Fibroblast of mammary gland (primary cell): ENCODE data around the gene FSTL4.
A peak's percentile ranks its signal among the peaks of the same experiment; 100 is the strongest.

Experiments
- DNase-seq: peaks from one replicate; pipeline ENCODE4 v3.0.0-alpha.2; 2010; ENCODE audit warnings: low read depth
- H3K4me3 ChIP-seq: 2 replicates; pipeline ENCODE4 v1.5.1; 2011; ENCODE audit warnings: low read depth, mild to moderate bottlenecking, low read length, moderate library complexity; ENCODE audit not compliant: control insufficient read depth
- CTCF ChIP-seq: conservative IDR thresholded peaks from 2 replicates; pipeline ENCODE4 v1.5.1; 2011; ENCODE audit warnings: low read depth, low read length, inconsistent platforms; ENCODE audit not compliant: control insufficient read depth, insufficient read depth

Gene FSTL4

DNA sequence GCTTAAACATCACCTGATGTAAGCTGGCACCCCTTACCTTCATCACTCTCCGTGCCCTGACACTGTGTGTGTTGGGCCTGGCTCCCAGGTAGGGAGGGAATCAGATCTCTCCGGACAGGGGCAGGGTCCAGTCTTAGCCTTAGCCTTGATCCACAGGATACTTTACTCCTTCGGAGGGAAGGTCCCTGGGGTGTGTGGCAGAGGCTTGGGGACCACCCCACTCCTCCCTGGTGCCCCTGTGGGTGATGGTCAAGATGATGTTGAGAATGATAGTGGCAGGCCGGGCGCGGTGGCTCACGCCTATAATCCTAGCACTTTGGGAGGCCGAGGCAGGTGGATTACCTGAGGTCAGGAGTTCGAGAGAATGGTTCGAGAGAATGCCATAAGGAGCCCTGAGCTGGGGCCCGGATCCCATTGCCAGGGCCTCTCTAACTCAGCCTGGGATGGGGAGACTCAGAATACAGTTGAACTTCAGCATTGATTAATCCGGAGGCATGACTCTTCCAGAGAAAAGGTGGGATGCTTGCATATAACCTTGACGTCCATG, 291.0 kb downstream of the FSTL4 start:
- no peak overlapping the region for H3K4me3 ChIP-seq
- no peak for TF ChIP-seq CTCF
- no peak for DNase-seq

- TF ChIP-seq CTCF, result no peak
- H3K4me3 ChIP-seq, result no peak overlapping the region
Measured at GRCh38 chr5:133319905-133320520, 292.3 kb downstream of the FSTL4 start.

DNA sequence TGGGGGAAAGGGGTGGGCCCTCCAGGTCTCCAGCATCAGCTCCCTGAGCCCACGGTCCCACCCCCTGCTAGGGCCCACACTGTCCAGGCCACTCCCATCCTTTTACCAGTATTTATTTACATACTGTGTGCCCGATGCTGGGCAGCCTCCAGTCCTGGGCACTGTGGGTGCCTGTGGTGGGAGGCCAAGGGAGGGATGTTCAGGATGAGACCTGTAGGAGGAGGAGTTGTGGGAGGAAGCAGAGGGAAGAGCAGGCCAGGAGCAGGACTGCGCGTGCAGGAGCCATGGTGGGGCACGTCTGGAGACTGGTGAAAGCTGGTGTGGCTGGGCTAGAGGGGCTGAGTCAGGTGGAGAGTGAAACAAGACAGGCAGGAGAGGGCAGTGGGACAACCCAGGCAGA, 293.1 kb downstream of the FSTL4 start:
- no peak for TF ChIP-seq CTCF
- H3K4me3 ChIP-seq, result no peak overlapping the region
- no peak for DNase-seq

More at GRCh38 chr5:133319905-133320520, 292.3 kb downstream of the FSTL4 start:
- no peak for DNase-seq

GRCh38 chr5:133317558-133317957, 294.8 kb downstream of the FSTL4 start:
- no peak overlapping the region for H3K4me3 ChIP-seq
- no peak for TF ChIP-seq CTCF
- DNase-seq, result no peak

DNA sequence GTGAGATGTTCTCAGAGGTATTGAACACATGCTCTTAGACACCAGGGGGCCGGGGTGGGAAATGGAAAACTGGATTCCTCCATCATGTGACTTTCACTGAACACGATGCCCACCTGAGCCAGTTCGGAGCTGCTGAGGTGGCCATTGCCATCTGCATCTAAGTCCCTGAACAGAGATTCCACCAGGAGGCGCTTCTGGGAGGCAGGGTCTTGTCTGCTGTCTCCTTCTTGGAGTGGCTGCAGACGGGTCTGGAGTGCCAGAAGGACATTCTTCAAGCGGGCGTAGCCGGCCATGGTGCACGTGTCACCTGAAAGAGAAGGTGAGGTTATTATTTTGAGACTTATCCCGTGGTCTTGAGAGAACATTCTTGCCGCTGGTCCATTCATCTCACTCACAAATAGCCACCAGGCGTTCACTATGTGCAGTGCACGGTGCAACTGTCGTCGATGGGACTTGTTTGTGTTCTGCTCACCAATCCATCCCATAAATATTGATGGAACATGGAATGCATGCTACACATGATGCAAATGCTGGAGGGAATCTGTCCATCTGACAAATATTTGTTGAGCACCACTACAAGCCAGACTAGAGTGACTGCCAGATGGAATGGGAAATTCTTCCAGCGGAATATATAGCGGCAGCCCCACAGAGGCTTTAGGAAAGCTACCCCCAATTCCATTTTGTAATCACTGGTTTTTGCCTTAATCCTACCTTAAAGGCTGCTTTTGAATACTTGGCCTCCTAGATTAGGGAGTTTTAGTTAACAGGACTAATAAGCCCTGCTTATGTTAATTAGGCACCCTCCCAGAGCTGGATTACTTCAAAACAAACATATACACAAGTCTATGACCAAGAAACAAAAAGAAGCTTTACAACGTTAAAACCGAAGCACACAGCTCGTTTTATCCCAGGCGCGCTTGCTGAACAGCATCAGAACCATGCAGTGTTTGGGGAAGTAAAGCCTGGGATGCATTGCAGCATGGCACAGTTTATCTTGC, 295.7 kb downstream of the FSTL4 start:
- no peak overlapping the region for H3K4me3 ChIP-seq
- DNase-seq, result peak; percentile 14
- TF ChIP-seq CTCF, result peak; percentile 22

DNA sequence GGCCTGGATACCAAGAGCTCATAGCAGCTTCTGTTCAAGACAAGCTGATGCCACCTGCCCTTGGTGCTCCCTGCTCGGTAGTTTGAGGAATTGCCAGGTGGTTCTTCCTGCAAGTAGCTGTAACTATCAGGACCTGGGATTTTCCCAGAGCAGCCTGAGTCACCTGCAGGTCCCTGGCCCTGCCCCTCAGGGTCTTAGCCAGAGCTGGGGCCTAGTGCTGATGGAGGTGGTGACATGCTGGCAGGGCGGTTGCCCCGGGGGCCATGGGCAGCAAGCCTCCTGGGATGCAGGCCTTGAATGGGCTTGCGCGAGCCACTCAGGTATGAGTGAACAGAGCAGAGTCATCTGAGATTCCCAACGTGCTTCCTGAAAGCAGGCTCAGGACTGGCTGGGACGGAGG, 298.3 kb downstream of the FSTL4 start:
- no peak overlapping the region for H3K4me3 ChIP-seq
- DNase-seq, result no peak
- no peak for TF ChIP-seq CTCF
